Liver (tissue), 3 donors: ENCODE data around the gene FAM120B.

Source experiments
- JUND ChIP-seq, 2 donors: IDR thresholded peaks; 2 replicates each; pipeline ENCODE4 v1.6.1; 2016; ENCODE audit warnings: antibody characterized with exemption in 2 of 2
- TF ChIP-seq, protein P1 (sequence below): fragments of 150-350 bp; IDR thresholded peaks from 2 replicates; pipeline ENCODE4 v1.5.1; 2017; ENCODE audit warnings: improper control_type of control experiment, low read depth, low read length; ENCODE audit not compliant: missing input control
- donor health status: healthy.
- donor health status: healthy.

GRCh38 chr6:170296746-170297575, 9.6 kb upstream of the FAM120B start:
- TF ChIP-seq, protein P1, sequence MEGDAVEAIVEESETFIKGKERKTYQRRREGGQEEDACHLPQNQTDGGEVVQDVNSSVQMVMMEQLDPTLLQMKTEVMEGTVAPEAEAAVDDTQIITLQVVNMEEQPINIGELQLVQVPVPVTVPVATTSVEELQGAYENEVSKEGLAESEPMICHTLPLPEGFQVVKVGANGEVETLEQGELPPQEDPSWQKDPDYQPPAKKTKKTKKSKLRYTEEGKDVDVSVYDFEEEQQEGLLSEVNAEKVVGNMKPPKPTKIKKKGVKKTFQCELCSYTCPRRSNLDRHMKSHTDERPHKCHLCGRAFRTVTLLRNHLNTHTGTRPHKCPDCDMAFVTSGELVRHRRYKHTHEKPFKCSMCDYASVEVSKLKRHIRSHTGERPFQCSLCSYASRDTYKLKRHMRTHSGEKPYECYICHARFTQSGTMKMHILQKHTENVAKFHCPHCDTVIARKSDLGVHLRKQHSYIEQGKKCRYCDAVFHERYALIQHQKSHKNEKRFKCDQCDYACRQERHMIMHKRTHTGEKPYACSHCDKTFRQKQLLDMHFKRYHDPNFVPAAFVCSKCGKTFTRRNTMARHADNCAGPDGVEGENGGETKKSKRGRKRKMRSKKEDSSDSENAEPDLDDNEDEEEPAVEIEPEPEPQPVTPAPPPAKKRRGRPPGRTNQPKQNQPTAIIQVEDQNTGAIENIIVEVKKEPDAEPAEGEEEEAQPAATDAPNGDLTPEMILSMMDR, result no peak
- TF ChIP-seq JUND (IDR thresholded peaks at IDR 0.05), result no peak
